Measurements from ENCODE around the gene BICRA. TPM values are rescaled to one million over a fixed set of nuclear protein-coding genes. Genes with fewer than 3 reads are reported as not detected.

The BICRA gene
- total RNA-seq, 4 donors from 2014 or later, result 10.7 to 33.6 (median 22.9) TPM

DNA sequence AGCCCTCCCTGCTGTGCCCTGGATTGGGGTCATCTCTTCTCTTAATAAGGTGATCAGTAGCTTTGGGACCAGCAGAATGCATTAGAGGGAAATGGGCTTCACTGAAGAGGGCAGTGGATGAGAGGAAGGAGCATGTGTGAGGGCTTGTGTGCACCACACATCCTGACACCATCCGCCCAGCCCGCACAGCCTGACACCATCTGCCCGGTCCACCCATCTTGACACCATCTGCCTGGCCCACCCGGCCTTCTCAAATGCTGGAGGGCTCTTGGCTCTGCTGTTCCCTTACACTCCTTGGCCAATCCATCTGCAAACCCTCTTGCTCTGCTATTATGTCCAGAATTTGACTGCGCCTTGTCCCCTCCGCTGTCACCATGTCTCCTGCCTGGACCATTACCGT, 41.8 kb downstream of the BICRA start:
- no peak for DNase-seq (ENCODE audit: low spot score in 2 of 2)
- H3K27ac ChIP-seq, result no peak overlapping the region
- 82% methylated on average over 7 of the region's 7 CpGs for WGBS
- peaks cover 4% of the 10 kb centered on the region for H3K4me1 ChIP-seq
- H3K27me3 ChIP-seq, result no peaks in the 10 kb centered on the region
- no peaks in the 10 kb centered on the region for H3K36me3 ChIP-seq
- TF ChIP-seq POLR2AphosphoS5 (IDR thresholded peaks at IDR 0.05), result no peak
- no peak for TF ChIP-seq EP300 (IDR thresholded peaks at IDR 0.05)
- TF ChIP-seq, protein P1, sequence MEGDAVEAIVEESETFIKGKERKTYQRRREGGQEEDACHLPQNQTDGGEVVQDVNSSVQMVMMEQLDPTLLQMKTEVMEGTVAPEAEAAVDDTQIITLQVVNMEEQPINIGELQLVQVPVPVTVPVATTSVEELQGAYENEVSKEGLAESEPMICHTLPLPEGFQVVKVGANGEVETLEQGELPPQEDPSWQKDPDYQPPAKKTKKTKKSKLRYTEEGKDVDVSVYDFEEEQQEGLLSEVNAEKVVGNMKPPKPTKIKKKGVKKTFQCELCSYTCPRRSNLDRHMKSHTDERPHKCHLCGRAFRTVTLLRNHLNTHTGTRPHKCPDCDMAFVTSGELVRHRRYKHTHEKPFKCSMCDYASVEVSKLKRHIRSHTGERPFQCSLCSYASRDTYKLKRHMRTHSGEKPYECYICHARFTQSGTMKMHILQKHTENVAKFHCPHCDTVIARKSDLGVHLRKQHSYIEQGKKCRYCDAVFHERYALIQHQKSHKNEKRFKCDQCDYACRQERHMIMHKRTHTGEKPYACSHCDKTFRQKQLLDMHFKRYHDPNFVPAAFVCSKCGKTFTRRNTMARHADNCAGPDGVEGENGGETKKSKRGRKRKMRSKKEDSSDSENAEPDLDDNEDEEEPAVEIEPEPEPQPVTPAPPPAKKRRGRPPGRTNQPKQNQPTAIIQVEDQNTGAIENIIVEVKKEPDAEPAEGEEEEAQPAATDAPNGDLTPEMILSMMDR (IDR thresholded peaks at IDR 0.05), result no peak
- TF ChIP-seq POLR2A (IDR thresholded peaks at IDR 0.05), result no peak
- H3K4me3 ChIP-seq, result no peak overlapping the region
- no peaks in the 10 kb centered on the region for H3K9me3 ChIP-seq

DNA sequence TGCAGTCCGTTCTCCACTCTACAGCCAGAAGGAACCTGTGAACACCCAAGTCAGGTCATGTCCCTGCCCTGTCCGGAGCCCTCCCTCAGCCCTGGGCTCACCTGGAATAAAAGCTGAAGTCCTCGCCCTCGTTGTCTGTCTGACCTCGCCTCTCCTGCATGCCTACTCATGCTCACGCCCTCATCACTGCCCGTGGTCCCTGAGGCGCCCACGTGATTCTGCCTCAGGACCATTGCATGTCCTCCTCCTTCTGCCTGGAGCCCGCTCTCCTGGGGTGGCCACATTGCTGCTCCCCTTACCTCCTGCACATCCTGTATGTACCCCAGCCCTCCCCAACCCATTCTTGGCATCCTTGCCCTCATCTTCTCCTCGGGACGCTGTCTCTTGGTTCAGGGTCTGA, 42.2 kb downstream of the BICRA start:
- H3K27me3 ChIP-seq, result no peaks in the 10 kb centered on the region
- peaks cover 4% of the 10 kb centered on the region for H3K4me1 ChIP-seq
- no peak overlapping the region for H3K27ac ChIP-seq
- WGBS, result 73% methylated on average over 12 of the region's 12 CpGs
- no peak overlapping the region for H3K4me3 ChIP-seq
- no peaks in the 10 kb centered on the region for H3K36me3 ChIP-seq
- H3K9me3 ChIP-seq, result no peaks in the 10 kb centered on the region
- no peak for TF ChIP-seq EP300 (IDR thresholded peaks at IDR 0.05)
- TF ChIP-seq POLR2AphosphoS5 (IDR thresholded peaks at IDR 0.05), result no peak
- TF ChIP-seq, protein P1 (IDR thresholded peaks at IDR 0.05), result no peak
- no peak for TF ChIP-seq POLR2A (IDR thresholded peaks at IDR 0.05)
- no peak for DNase-seq (ENCODE audit: low spot score in 2 of 2)

DNA sequence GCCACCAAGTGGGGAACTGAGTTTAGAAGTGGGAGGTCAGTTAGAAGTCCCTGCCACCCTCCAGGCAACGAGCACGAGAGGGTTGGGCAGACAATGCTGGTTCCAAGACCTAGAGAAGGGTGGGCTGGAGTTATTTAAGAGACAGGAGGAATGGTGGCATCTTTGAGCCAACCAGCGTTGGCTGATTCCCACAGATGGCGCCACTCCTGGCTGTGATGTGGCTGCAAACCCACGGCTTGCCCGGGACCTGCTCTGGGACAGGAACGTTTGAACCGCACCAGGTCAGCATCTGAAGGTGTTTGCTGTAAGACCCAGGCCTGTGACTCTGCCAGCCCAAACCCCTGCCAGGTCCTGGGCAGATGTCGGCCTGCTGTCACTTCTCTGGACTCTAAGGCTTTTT, 42.8 kb downstream of the BICRA start:
- TF ChIP-seq, protein P1 (IDR thresholded peaks at IDR 0.05), result no peak
- no peak for TF ChIP-seq POLR2A (IDR thresholded peaks at IDR 0.05)
- TF ChIP-seq EP300 (IDR thresholded peaks at IDR 0.05), result no peak
- no peak for TF ChIP-seq POLR2AphosphoS5 (IDR thresholded peaks at IDR 0.05)
- Histone ChIP-seq H3K27ac (no peak overlapping the region), H3K36me3 (no peaks in the 10 kb centered on the region), H3K9me3 (no peaks in the 10 kb centered on the region), H3K4me3 (no peak overlapping the region), H3K4me1 (peaks cover 4% of the 10 kb centered on the region), H3K27me3 (no peaks in the 10 kb centered on the region)
- DNase-seq (ENCODE audit: low spot score in 2 of 2), result no peak
- WGBS, result 80% methylated on average over 9 of the region's 9 CpGs

DNA sequence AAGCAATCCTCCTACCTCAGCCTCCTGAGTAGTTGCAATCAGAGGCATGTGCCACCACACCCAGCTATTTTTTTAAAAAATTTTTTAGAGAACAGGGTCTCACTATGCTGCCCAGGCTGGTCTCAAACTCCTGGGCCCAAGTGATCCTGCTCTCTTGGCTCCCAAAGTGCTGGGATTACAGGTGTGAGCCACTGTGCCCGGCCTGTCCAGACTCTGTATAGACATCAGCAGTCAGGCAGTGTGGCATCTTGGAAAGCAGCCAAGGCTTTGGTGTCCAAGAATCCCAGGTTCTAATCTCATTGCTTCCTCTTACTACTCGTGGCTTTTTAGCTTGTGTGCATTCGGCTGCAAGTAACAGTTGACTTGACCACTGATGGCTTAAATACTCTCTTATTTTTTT, 43.4 kb downstream of the BICRA start:
- H3K36me3 ChIP-seq, result no peaks in the 10 kb centered on the region
- TF ChIP-seq POLR2A (IDR thresholded peaks at IDR 0.05) (no peak), POLR2AphosphoS5 (IDR thresholded peaks at IDR 0.05) (no peak), EP300 (IDR thresholded peaks at IDR 0.05) (no peak)
- TF ChIP-seq, protein P1 (IDR thresholded peaks at IDR 0.05), result no peak
- no peak overlapping the region for H3K27ac ChIP-seq
- 66% methylated on average over 3 of the region's 3 CpGs for WGBS
- H3K9me3 ChIP-seq, result no peaks in the 10 kb centered on the region
- no peaks in the 10 kb centered on the region for H3K27me3 ChIP-seq
- peaks cover 4% of the 10 kb centered on the region for H3K4me1 ChIP-seq
- DNase-seq (ENCODE audit: low spot score in 2 of 2), result no peak
- H3K4me3 ChIP-seq, result no peak overlapping the region

DNA sequence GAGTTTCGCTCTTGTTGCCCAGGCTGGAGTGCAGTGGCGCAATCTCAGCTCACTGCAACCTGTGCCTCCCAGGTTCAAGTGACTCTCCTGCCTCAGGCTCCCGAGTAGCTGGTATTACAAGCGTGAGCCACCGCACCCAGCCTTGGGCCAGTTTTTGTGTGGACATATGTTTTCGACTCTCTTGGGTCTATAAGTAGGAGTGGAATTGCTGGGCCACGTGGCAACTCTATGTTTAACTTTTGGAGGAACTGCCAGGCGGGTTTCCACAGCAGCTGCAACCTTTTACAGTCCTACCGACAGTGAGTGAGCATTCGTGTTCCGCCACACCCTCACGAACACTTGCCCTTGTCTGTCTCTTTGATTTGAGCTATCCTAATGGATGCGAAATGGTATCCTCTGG, 44.9 kb downstream of the BICRA start:
- DNase-seq (ENCODE audit: low spot score in 2 of 2), result no peak
- 95% methylated on average over 13 of the region's 13 CpGs for WGBS
- Histone ChIP-seq H3K4me3 (no peak overlapping the region), H3K4me1 (peaks cover 3% of the 10 kb centered on the region), H3K36me3 (no peaks in the 10 kb centered on the region), H3K27ac (no peak overlapping the region), H3K9me3 (no peaks in the 10 kb centered on the region), H3K27me3 (no peaks in the 10 kb centered on the region)
- no peak for TF ChIP-seq EP300 (IDR thresholded peaks at IDR 0.05)
- TF ChIP-seq POLR2A (IDR thresholded peaks at IDR 0.05), result no peak
- TF ChIP-seq, protein P1 (IDR thresholded peaks at IDR 0.05), result no peak
- no peak for TF ChIP-seq POLR2AphosphoS5 (IDR thresholded peaks at IDR 0.05)
